ENCODE measurements around the gene SMARCE1. TPM values are rescaled to one million over a fixed set of nuclear protein-coding genes. Genes with fewer than 3 reads are reported as not detected.
"Not testable (repeated sequence)": the region's sequence is repeated elsewhere in the genome, so short reads cannot be mapped to it uniquely, and the experiment has no call there.

The SMARCE1 gene
- polyA plus RNA-seq, 1 donor from 2014 or later = 221 TPM

DNA sequence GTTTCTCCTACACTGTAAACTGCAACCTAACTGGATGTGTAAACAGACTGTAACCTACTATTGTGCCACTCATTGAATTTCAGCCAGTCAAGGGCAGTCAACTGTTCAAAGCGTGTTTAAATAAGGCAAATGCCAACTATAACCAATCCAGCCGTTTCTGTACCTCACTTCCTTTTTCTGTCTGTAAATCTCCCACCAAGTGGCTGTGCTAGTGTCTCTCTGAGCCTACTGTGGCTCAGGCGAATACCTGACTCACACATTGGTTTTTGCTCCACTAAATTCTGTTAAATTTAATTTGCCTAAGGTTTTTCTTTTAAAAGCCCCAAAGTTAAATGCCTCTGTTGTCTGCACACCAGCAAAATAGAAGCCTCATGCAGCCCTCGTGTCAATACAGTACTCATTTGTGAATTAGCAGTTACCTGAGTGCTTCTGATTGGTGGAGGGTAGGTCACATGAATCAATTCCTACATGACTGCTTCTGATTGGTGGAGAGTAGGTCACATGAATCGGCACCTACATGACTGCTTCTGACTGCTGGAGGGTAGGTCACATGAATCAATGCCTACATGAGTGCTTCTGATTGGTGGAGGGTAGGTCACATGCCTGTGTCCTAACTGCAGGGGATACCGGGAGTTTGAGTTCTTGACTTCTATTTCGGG lies 51.2 kb downstream of the SMARCE1 start:
- Mint-ChIP-seq H3K27me3 (no peaks in the 10 kb centered on the region), H3K36me3 (peaks cover 3% of the 10 kb centered on the region), H3K4me1 (peaks cover 36 to 52% (median 37%) of the 10 kb centered on the region in 3 donors), H3K27ac (peak overlapping the region; percentile 86 to 93 (median 93)), H3K4me3 (peak overlapping the region in 3 of 4 donors; percentile 50 to 79 (median 62)), H3K9me3 (no peaks in the 10 kb centered on the region)

- Mint-ChIP-seq H3K4me1 (peaks cover 14 to 43% (median 38%) of the 10 kb centered on the region in 3 donors), H3K27ac (no peak overlapping the region), H3K27me3 (no peaks in the 10 kb centered on the region), H3K36me3 (no peaks in the 10 kb centered on the region), H3K4me3 (no peak overlapping the region), H3K9me3 (peaks cover 0 to 4% (median 0%) of the 10 kb centered on the region in 3 donors)
These were observed 56.9 kb downstream of the SMARCE1 start for GRCh38 chr17:40590742-40591141.

DNA sequence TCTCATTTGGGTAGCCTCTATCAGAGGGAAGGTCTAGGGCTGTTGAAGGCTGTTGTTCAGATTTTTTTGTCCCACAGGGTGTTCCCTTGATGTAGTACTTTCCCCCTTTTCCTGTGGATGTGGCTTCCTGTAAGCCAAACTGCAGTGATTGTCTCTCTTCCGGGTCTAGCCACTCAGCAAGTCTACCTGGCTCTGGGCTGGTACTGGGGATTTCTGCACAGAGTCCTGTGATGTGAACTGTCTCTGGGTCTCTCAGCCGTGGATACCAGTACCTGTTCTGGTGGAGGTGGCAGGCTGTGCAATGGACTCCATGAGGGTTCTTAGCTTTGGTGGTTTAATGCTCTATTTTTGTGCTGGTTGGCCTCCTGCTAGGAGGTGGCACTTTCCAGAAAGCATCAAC lies 59.1 kb downstream of the SMARCE1 start:
- peaks cover 25 to 43% (median 35%) of the 10 kb centered on the region in 3 donors for H3K4me1 Mint-ChIP-seq
- peaks cover 2% of the 10 kb centered on the region for H3K36me3 Mint-ChIP-seq
- H3K27me3 Mint-ChIP-seq = no peaks in the 10 kb centered on the region
- peaks cover 2 to 9% (median 8%) of the 10 kb centered on the region in 3 donors for H3K9me3 Mint-ChIP-seq
- no peak overlapping the region for H3K27ac Mint-ChIP-seq
- H3K4me3 Mint-ChIP-seq = no peak overlapping the region

GRCh38 chr17:40586264-40586663 lies 61.4 kb downstream of the SMARCE1 start:
- Mint-ChIP-seq H3K4me1 (peaks cover 38 to 62% (median 48%) of the 10 kb centered on the region in 3 donors), H3K27ac (peak overlapping the region; percentile 55 to 89 (median 83)), H3K4me3 (peak overlapping the region; percentile 17 to 88 (median 48))
- H3K36me3 Mint-ChIP-seq, H3K9me3 Mint-ChIP-seq, H3K27me3 Mint-ChIP-seq: not testable (repeated sequence)

DNA sequence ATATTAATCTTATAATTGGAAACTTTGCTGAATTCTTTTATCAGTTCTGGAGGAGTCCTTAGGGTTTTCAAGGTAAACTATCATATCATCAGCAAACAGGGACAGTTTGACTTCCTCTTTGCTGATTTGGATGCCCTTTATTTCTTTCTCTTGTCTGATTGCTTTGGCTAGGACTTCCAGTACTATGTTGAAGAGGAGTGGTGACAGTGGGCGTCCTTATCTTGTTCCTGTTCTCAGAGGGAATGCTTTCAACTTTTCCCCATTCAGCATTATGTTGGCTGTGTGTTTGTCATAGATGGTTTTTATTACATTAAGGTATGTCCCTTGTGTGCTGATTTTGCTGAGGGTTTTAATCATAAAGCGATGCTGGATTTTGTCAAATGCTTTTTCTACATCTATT lies 62.7 kb downstream of the SMARCE1 start:
- Mint-ChIP-seq H3K4me1 (peaks cover 43 to 61% (median 45%) of the 10 kb centered on the region in 3 donors), H3K27ac (peak overlapping the region in 1 of 3 donors; percentile 73)
- not testable (repeated sequence) for H3K4me3 Mint-ChIP-seq, H3K27me3 Mint-ChIP-seq, H3K36me3 Mint-ChIP-seq, H3K9me3 Mint-ChIP-seq

DNA sequence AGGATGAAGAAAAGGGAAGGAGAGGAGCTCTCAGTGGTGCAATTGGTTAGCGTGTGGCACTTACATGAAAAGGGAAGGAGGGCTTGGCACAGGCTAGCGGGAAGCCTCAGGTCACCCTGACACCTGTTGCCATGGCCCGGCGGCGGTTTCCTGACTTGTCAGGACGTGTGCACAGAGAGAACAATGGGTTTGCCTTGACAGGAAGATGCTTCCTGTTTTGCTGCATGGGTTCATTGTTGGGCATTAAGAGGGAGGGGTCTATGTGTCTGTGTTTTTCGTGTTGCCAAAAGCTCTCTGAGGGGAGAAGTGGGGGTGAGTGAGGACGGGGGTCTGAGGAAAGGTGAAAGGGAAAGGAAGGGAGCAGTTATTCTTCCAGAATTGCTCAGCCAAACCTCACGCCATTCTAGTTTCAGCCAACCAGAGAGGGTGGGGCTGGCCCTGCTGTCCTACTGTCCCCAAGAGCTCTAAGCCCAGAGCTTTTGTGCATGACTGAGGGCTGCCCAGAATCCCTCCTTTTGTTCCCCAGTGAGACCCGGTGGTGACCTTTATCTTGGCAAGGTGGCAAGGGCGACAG lies 65.2 kb downstream of the SMARCE1 start:
- Mint-ChIP-seq H3K4me3 (peak overlapping the region; percentile 59 to 90 (median 77)), H3K27ac (peak overlapping the region; percentile 55 to 95 (median 93)), H3K27me3 (peaks cover 3% of the 10 kb centered on the region), H3K9me3 (peaks cover 2 to 8% (median 8%) of the 10 kb centered on the region in 3 donors), H3K4me1 (peaks cover 37 to 65% (median 45%) of the 10 kb centered on the region in 3 donors), H3K36me3 (peaks cover 2% of the 10 kb centered on the region)

- Mint-ChIP-seq H3K36me3 (peaks cover 2% of the 10 kb centered on the region), H3K4me3 (peak overlapping the region in 1 of 4 donors; percentile 83), H3K9me3 (peaks cover 2 to 9% (median 5%) of the 10 kb centered on the region in 3 donors), H3K27ac (peak overlapping the region in 1 of 3 donors; percentile 88), H3K4me1 (peaks cover 30 to 52% (median 37%) of the 10 kb centered on the region in 3 donors), H3K27me3 (peaks cover 3% of the 10 kb centered on the region)
These were observed 67.5 kb downstream of the SMARCE1 start for GRCh38 chr17:40580140-40580539.

- no peaks in the 10 kb centered on the region for H3K36me3 Mint-ChIP-seq
- H3K27ac Mint-ChIP-seq = peak overlapping the region in 2 of 3 donors; percentile 59 to 88
These were observed 68.1 kb downstream of the SMARCE1 start for GRCh38 chr17:40579471-40579870.

GRCh38 chr17:40577611-40578065 lies 70.0 kb downstream of the SMARCE1 start:
- Mint-ChIP-seq H3K4me1 (peaks cover 28 to 42% (median 29%) of the 10 kb centered on the region in 3 donors), H3K4me3 (peak overlapping the region; percentile 1 to 77 (median 65)), H3K27me3 (peaks cover 3% of the 10 kb centered on the region), H3K27ac (peak overlapping the region; percentile 5 to 86 (median 64)), H3K9me3 (peaks cover 3 to 10% (median 7%) of the 10 kb centered on the region in 3 donors), H3K36me3 (peaks cover 4% of the 10 kb centered on the region)

More at GRCh38 chr17:40579471-40579870, 68.1 kb downstream of the SMARCE1 start:
- Mint-ChIP-seq H3K4me3 (peak overlapping the region in 1 of 4 donors; percentile 28), H3K27me3 (peaks cover 3% of the 10 kb centered on the region), H3K4me1 (peaks cover 30 to 50% (median 35%) of the 10 kb centered on the region in 3 donors), H3K9me3 (peaks cover 5 to 10% (median 6%) of the 10 kb centered on the region in 3 donors)

DNA sequence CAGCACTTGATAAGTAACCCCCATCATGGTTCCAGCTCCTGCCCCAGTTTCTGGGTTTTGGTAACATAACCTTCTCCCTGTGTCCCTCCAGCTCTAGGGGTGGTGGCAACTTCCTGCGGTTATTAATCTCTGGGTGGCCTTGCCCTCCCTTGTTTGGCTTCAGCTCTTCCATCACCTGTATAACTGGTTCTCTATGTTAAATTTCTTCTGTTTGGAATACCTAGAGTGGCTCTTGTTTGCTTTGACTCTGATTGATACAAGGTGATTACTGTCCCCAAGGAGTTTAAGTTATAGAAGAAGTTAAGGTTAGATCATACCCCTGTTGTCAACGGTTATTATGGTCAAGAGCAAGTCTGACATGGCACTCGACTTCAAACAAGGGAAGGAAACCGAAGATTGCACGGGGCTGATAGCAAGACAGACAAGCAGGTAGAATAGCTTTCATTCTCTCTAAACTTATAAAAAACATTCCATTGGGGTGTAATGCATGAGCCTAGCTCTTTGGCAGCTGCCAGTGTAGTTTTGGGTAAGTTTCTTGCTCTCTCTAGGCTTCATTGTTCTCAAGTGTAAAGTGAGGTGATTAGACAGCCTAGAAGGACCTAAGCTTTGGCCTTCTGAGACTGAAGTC lies 71.4 kb downstream of the SMARCE1 start:
- H3K4me1 Mint-ChIP-seq = peaks cover 24 to 36% (median 30%) of the 10 kb centered on the region in 3 donors
- H3K4me3 Mint-ChIP-seq = no peak overlapping the region
- no peaks in the 10 kb centered on the region for H3K27me3 Mint-ChIP-seq
- peaks cover 4% of the 10 kb centered on the region for H3K36me3 Mint-ChIP-seq
- peak overlapping the region in 2 of 3 donors; percentile 3 to 86 for H3K27ac Mint-ChIP-seq
- peaks cover 3 to 15% (median 10%) of the 10 kb centered on the region in 3 donors for H3K9me3 Mint-ChIP-seq

Other genes with a start within 250 kb of the SMARCE1 start
- not detected for gene TOP2A, start 229.9 kb downstream of the SMARCE1 start, polyA plus RNA-seq
- 3.0 TPM for gene IGFBP4, start 204.4 kb downstream of the SMARCE1 start, polyA plus RNA-seq
- not detected for gene TNS4, start 146.2 kb downstream of the SMARCE1 start, polyA plus RNA-seq
- gene CCR7, start 82.3 kb downstream of the SMARCE1 start, polyA plus RNA-seq = 257 TPM
- gene KRT222, start 17.4 kb upstream of the SMARCE1 start, polyA plus RNA-seq = not detected
- gene KRT24, start 55.9 kb upstream of the SMARCE1 start, polyA plus RNA-seq = not detected
- not detected for gene KRT25, start 107.5 kb upstream of the SMARCE1 start, polyA plus RNA-seq
- gene KRT26, start 124.4 kb upstream of the SMARCE1 start, polyA plus RNA-seq = not detected
- not detected for gene KRT27, start 134.7 kb upstream of the SMARCE1 start, polyA plus RNA-seq
- gene KRT28, start 152.1 kb upstream of the SMARCE1 start, polyA plus RNA-seq = not detected
- 201 TPM for gene KRT10, start 174.8 kb upstream of the SMARCE1 start, polyA plus RNA-seq
- gene KRT12, start 219.4 kb upstream of the SMARCE1 start, polyA plus RNA-seq = not detected
- gene KRT20, start 237.4 kb upstream of the SMARCE1 start, polyA plus RNA-seq = not detected

All from IgD-negative memory B cell (primary cell).